SU-DHL-6 (cell line): ENCODE data around the gene GPHN.
"Not testable (repeated sequence)": the region's sequence is repeated elsewhere in the genome, so short reads cannot be mapped to it uniquely, and the experiment has no call there.

Source experiments
- H2AFZ ChIP-seq: fragments of 200-600 bp; sonication (generic); 2 replicates; pipeline ENCODE4 v1.6.1; 2014; ENCODE audit warnings: low read depth, mild to moderate bottlenecking, moderate library complexity, mixed read lengths, antibody characterized with exemption, low read length; ENCODE audit not compliant: severe bottlenecking
- H3F3A ChIP-seq: fragments of 200-600 bp; shearing (Covaris generic); 2 replicates; pipeline ENCODE4 v1.6.0; 2016; ENCODE audit warnings: antibody characterized with exemption, mild to moderate bottlenecking; ENCODE audit not compliant: insufficient read depth
- H3K27ac ChIP-seq: fragments of 200-600 bp; sonication (generic); 2 replicates; pipeline ENCODE4 v1.5.1; 2016; ENCODE audit warnings: low read depth, mild to moderate bottlenecking, low read length, moderate library complexity, mixed read lengths
- H3K27me3 ChIP-seq: fragments of 200-600 bp; sonication (generic), shearing (Covaris generic); 2 replicates; pipeline ENCODE4 v1.6.0; 2014; ENCODE audit warnings: mild to moderate bottlenecking, low read length
- H3K36me3 ChIP-seq: fragments of 200-600 bp; sonication (generic); 2 replicates; pipeline ENCODE4 v1.6.1; 2014; ENCODE audit warnings: mild to moderate bottlenecking, low read length, mixed read lengths
- H3K4me2 ChIP-seq: fragments of 300-600, 200-600 bp; shearing (Covaris generic), sonication (generic); 2 replicates; pipeline ENCODE4 v1.6.0; 2014; ENCODE audit warnings: low read length, low read depth, mild to moderate bottlenecking; ENCODE audit not compliant: poor library complexity, severe bottlenecking
- H3K4me3 ChIP-seq: fragments of 200-600 bp; sonication (generic); 2 replicates; pipeline ENCODE4 v1.5.1; 2014; ENCODE audit warnings: antibody characterized with exemption, low read length, mild to moderate bottlenecking, mixed read lengths; ENCODE audit not compliant: insufficient read depth, poor library complexity, severe bottlenecking
- H3K79me2 ChIP-seq: fragments of 200-600 bp; sonication (generic); 2 replicates; pipeline ENCODE4 v1.6.1; 2014; ENCODE audit warnings: mild to moderate bottlenecking, low read length, moderate library complexity; ENCODE audit not compliant: insufficient read depth
- H3K9ac ChIP-seq: fragments of 200-600 bp; sonication (generic); 2 replicates; pipeline ENCODE4 v1.7.0; 2014; ENCODE audit warnings: mild to moderate bottlenecking, low read length
- H3K9me2 ChIP-seq: fragments of 200-600 bp; sonication (generic); replicated peaks from 2 replicates; pipeline ENCODE4 v1.6.1; 2014; ENCODE audit warnings: low read length; ENCODE audit not compliant: insufficient read depth
- H3K9me3 ChIP-seq: fragments of 200-600 bp; sonication (generic); 2 replicates; pipeline ENCODE4 v1.6.1; 2014; ENCODE audit warnings: low read length, mixed read lengths; ENCODE audit not compliant: insufficient read depth
- H4K20me1 ChIP-seq: fragments of 200-600 bp; sonication (generic); 2 replicates; pipeline ENCODE4 v1.6.1; 2014; ENCODE audit warnings: low read depth, mild to moderate bottlenecking, antibody characterized with exemption, low read length, moderate library complexity, mixed read lengths
- CTCF ChIP-seq: fragments of 200-600 bp; sonication (generic); IDR thresholded peaks from one replicate; pipeline ENCODE4 v1.5.1; 2017; ENCODE audit warnings: antibody characterized with exemption, mild to moderate bottlenecking, low read length, moderate library complexity; ENCODE audit not compliant: insufficient read depth, poor library complexity, severe bottlenecking
- EZH2phosphoT487 ChIP-seq: fragments of 200-600 bp; sonication (generic), shearing (Covaris generic); conservative IDR thresholded peaks from 2 replicates; pipeline ENCODE4 v1.6.1; 2018; ENCODE audit warnings: mild to moderate bottlenecking, antibody characterized with exemption, low read length, moderate library complexity, mixed read lengths

GPHN gene

GRCh38 chr14:66498311-66498710 is 9.6 kb upstream of the GPHN start:
- Histone ChIP-seq H3K9me3 (no peaks in the 10 kb centered on the region), H3K36me3 (no peaks in the 10 kb centered on the region), H3K27me3 (no peaks in the 10 kb centered on the region), H3K4me2 (no peak overlapping the region), H3K79me2 (no peaks in the 10 kb centered on the region), H3K27ac (no peak overlapping the region), H3F3A (no peaks in the 10 kb centered on the region), H4K20me1 (no peaks in the 10 kb centered on the region), H3K4me3 (no peak overlapping the region), H3K9ac (no peak overlapping the region), H2AFZ (no peak overlapping the region), H3K9me2 (no peaks in the 10 kb centered on the region)
- TF ChIP-seq EZH2phosphoT487 (no peak), CTCF (no peak)

- H2AFZ ChIP-seq, result no peak overlapping the region
Measured at GRCh38 chr14:66501592-66501991, 6.4 kb upstream of the GPHN start.

GRCh38 chr14:66502836-66503235 is 5.1 kb upstream of the GPHN start:
- H3K79me2 ChIP-seq, H3F3A ChIP-seq, H3K9me2 ChIP-seq, H3K27ac ChIP-seq, H3K9me3 ChIP-seq, H3K9ac ChIP-seq, H4K20me1 ChIP-seq, H2AFZ ChIP-seq, H3K4me3 ChIP-seq, H3K4me2 ChIP-seq, H3K27me3 ChIP-seq, H3K36me3 ChIP-seq: not testable (repeated sequence)

More at GRCh38 chr14:66501592-66501991, 6.4 kb upstream of the GPHN start:
- Histone ChIP-seq H3K9ac (no peak overlapping the region), H3K27ac (no peak overlapping the region), H4K20me1 (no peaks in the 10 kb centered on the region), H3K9me3 (no peaks in the 10 kb centered on the region), H3K79me2 (no peaks in the 10 kb centered on the region), H3K4me2 (no peak overlapping the region), H3K27me3 (no peaks in the 10 kb centered on the region), H3K4me3 (no peak overlapping the region), H3K9me2 (no peaks in the 10 kb centered on the region), H3K36me3 (no peaks in the 10 kb centered on the region), H3F3A (no peaks in the 10 kb centered on the region)
- TF ChIP-seq EZH2phosphoT487, result no peak
- TF ChIP-seq CTCF, result no peak

- no peaks in the 10 kb centered on the region for H3F3A ChIP-seq
- no peak overlapping the region for H3K4me3 ChIP-seq
- H3K9me3 ChIP-seq, result no peaks in the 10 kb centered on the region
- no peaks in the 10 kb centered on the region for H3K79me2 ChIP-seq
- H3K4me2 ChIP-seq, result no peak overlapping the region
- no peak overlapping the region for H3K9ac ChIP-seq
- no peaks in the 10 kb centered on the region for H4K20me1 ChIP-seq
- TF ChIP-seq EZH2phosphoT487 (no peak), CTCF (no peak)
- no peaks in the 10 kb centered on the region for H3K9me2 ChIP-seq
- no peaks in the 10 kb centered on the region for H3K27me3 ChIP-seq
- no peak overlapping the region for H3K27ac ChIP-seq
- H3K36me3 ChIP-seq, result no peaks in the 10 kb centered on the region
- no peak overlapping the region for H2AFZ ChIP-seq
Measured at GRCh38 chr14:66503532-66503931, 4.4 kb upstream of the GPHN start.
